ENCODE data around the gene NUDCD2.
"Not testable (repeated sequence)": the region's sequence is repeated elsewhere in the genome, so short reads cannot be mapped to it uniquely, and the experiment has no call there.

Gene NUDCD2

GRCh38 chr5:163415673-163416072 lies 44.2 kb downstream of the NUDCD2 start:
- not testable (repeated sequence) for DNase-seq

GRCh38 chr5:163410505-163410904 lies 49.4 kb downstream of the NUDCD2 start:
- no peak for DNase-seq

DNA sequence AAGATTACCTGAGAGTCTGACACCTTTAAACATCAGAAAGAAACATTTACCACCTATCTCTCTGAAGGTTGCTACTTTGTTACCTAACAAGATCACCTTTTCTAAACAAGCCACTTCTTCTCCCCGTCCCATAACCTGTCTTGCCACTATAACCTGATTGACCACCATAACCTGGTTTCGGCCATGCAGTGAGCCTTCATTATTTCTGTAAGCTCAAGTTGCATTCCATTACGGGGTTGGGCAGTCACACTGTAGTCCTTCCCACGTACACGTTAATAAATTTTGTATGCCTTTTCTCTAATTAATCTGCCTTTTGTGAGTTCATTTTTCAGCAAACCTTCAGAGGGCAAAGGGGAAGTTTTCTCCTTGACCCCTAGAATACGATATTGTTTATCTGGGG lies 50.5 kb downstream of the NUDCD2 start:
- DNase-seq, result no peak

DNA sequence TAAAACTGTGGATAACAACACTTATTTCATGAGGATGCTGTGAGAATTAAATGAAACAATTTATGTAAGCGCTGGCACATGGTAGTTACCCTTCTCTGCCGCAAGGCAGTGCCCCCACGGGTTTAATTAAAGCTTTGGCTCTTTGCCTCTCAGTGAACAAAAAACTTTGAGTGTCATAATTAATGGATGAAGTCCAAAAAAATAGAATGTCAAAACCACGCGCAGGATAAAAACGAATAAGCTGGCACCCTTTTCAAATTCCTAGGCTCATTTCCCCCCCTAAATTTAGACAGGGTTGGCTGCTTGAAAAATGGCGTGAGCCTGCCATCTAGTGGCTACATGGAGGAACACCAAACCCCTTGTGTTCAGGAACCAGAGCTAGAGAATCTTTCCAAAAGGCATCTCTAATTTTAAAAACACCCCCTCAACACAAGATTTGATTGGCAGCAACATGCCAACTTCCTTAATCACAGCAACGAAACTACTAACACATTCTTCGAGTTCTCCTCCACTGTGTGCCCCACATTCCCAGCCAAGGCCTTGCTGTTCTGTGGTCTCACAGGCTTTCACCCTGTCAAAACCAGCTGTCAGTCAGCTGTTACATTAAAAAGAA lies 51.5 kb downstream of the NUDCD2 start:
- no peak for DNase-seq

- DNase-seq, result no peak
Observed at GRCh38 chr5:163407034-163407655, 52.8 kb downstream of the NUDCD2 start.

GRCh38 chr5:163404364-163405173 lies 55.3 kb downstream of the NUDCD2 start:
- DNase-seq, result no peak

DNA sequence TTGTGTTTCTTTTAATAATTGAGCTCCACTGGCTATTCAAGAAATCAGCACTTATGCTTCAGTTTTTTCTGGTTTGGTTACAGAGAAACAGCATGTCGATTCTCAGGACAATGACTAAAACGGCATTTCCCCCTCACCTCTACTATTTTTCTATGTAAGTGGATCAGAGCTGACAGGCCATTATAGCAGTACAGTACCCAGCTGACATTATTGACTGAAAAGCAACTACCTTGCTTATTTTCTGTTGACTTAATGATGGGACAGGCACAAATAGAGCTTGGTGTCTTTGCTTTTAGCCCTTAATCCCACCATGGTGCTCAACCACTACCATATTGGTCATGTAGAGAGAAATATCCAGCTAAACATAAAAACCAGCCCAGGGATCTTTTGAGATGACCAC lies 57.9 kb downstream of the NUDCD2 start:
- DNase-seq, result no peak

- no peak for DNase-seq
Observed at GRCh38 chr5:163401271-163401670, 58.6 kb downstream of the NUDCD2 start.

DNA sequence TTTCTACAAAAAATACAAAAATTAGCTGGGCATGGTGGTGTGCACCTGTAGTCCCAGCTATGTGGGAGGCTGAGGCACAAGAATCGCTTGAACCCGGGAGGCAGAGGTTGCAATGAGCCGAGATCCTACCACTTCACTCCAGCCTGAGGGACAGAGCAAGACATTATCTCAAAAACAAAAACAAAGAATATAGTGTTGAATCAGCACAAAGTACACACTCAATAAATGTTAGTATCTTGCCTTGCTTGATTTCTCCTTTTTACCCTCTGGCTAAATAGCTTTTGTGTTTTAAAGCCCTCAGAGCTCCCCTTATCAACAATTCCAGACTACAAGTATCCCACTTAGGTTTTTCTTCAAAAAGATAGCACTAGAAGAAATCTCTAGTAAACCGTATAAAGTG lies 60.0 kb downstream of the NUDCD2 start:
- DNase-seq, result no peak

DNA sequence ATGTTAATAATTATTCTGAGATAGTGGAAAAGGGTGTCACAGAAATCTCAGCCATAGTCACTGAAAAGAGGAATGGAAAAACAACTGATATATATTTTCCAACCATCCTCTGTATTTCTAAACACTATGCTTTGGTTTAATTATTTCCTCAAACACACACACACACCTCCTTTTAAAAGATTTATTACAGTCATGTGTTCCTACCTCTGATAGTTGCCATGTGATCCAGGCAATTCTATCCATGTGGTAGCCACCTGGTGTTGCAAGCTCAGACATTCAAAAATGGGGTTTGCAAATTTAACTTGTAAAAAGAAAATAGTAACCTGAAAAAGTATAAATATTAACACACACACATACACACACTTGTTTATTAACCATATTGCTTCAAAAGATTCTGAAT lies 62.5 kb downstream of the NUDCD2 start:
- no peak for DNase-seq

DNA sequence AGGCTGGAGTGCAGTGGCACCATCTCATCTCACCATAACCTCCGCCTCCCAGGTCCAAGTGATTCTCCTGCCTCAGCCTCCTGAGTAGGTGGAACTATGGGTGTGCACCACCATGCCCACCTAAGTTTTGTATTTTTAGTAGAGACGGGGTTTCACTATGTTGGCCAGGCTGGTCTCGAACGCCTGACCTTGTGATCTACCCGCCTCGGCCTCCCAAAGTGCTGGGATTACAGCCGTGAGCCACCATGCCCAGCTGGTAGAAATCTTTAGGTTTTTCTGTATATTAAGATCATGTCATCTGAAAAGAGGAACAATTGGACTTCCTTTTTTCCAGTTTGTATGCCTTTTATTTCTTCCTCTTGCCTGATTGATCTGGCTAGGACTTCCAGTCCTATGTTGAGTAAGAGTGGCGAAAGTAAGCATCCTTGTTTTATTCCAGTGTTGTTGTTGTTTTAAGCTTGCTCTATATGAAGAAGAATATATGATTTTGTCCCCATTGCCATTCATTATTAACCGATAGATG lies 63.0 kb downstream of the NUDCD2 start:
- DNase-seq, result not testable (repeated sequence)

All from KG1 (cell line).